ENCODE results near the gene TMC2. TPM values are rescaled to one million over a fixed set of nuclear protein-coding genes. Genes with fewer than 3 reads are reported as not detected.

Gene TMC2
- total RNA-seq, 1 donor from 2014 or later, result not detected

DNA sequence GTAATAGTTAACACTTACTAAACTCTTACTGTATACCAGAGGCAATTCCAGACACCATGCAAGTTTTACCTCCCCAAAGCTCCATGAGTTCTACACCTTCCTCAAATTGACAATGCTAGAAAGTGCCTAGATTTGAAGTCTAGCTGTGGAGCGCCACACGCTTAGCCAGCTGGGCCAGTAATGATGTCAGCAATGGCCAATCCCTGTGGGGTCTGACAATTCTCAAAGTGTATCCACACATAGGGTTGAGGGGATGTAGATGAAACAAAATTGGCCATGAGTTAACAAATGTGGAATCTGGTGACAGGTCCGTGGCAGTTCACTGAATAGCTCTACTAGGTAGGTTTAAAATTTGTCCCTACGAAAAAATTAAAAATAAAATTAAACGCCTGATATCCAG, 28.9 kb upstream of the TMC2 start:
- peaks cover 11% of the 10 kb centered on the region for H3K79me2 ChIP-seq (ENCODE audit: low read depth)
- no peak overlapping the region for H3K4me3 ChIP-seq
- no peaks in the 10 kb centered on the region for H3F3A ChIP-seq (ENCODE audit: low read depth)
- no peak for TF ChIP-seq EZH2 (IDR thresholded peaks at IDR 0.05)
- TF ChIP-seq, protein P1, sequence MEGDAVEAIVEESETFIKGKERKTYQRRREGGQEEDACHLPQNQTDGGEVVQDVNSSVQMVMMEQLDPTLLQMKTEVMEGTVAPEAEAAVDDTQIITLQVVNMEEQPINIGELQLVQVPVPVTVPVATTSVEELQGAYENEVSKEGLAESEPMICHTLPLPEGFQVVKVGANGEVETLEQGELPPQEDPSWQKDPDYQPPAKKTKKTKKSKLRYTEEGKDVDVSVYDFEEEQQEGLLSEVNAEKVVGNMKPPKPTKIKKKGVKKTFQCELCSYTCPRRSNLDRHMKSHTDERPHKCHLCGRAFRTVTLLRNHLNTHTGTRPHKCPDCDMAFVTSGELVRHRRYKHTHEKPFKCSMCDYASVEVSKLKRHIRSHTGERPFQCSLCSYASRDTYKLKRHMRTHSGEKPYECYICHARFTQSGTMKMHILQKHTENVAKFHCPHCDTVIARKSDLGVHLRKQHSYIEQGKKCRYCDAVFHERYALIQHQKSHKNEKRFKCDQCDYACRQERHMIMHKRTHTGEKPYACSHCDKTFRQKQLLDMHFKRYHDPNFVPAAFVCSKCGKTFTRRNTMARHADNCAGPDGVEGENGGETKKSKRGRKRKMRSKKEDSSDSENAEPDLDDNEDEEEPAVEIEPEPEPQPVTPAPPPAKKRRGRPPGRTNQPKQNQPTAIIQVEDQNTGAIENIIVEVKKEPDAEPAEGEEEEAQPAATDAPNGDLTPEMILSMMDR (IDR thresholded peaks at IDR 0.05), result no peak
- no peak for TF ChIP-seq EZH2phosphoT487 (IDR thresholded peaks at IDR 0.05)
- Mint-ChIP-seq H3K27me3 (ENCODE audit: insufficient read depth, low read depth) (no peaks in the 10 kb centered on the region), H3K27ac (no peak overlapping the region), H3K4me3 (peak overlapping the region; percentile 100), H3K4me1 (peaks cover 9% of the 10 kb centered on the region), H3K9me3 (peaks cover 4% of the 10 kb centered on the region), H3K36me3 (peaks cover 2% of the 10 kb centered on the region)
- no peak for DNase-seq (ENCODE audit: low spot score)
- H3K9me3 ChIP-seq (ENCODE audit: low read depth), result no peaks in the 10 kb centered on the region
- peak overlapping the region; percentile 92 for H3K4me2 ChIP-seq
- no peaks in the 10 kb centered on the region for H3K4me1 ChIP-seq
- H3K9ac ChIP-seq, result no peak overlapping the region
- H2AFZ ChIP-seq (replicated peaks), result no peak overlapping the region
- peaks cover 42% of the 10 kb centered on the region for H3K27me3 ChIP-seq
- H3K27ac ChIP-seq, result no peak overlapping the region
- H3K36me3 ChIP-seq, result no peaks in the 10 kb centered on the region
- no peaks in the 10 kb centered on the region for H4K20me1 ChIP-seq (ENCODE audit: low read depth)

DNA sequence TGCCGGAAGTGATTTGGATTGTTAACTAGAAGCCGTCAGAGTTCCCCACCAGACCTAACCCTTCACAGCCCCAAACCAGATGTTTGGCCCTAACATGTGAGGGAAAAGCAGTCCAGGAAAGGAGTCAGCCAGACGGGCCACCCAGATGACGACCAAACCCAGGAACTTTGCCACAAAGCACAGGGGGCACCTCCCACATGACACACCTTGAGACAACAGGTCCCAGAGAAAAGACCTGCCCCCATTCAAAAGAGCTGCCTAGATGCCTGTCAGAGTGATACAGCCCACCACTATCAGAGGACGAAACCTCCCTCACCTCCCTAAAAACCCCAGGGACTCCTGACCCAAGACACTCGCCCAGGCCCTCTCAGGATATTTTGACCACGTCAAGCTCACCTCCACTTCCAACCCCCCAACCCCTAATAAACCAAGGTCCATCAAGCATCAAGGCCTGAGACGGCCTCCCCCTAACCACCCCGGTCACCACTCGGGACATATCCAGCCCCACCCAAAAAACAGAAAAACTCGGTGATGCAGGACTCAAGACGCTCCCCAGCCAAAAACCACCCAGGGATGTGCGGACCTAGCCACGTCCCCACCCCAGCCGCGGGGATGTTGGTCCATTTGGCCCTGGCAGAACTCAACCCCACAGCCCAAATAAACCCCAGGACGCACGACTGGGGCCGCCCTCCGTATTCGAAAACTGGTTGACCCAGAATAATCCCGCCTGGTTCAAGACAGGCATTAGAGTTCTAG, 28.3 kb upstream of the TMC2 start:
- Histone ChIP-seq H3F3A (ENCODE audit: low read depth) (no peaks in the 10 kb centered on the region), H3K4me3 (peak overlapping the region; percentile 77), H3K27ac (no peak overlapping the region), H3K27me3 (peaks cover 48% of the 10 kb centered on the region), H2AFZ (replicated peaks) (peak overlapping the region; percentile 100), H3K79me2 (ENCODE audit: low read depth) (peaks cover 11% of the 10 kb centered on the region), H3K4me1 (no peaks in the 10 kb centered on the region), H3K36me3 (no peaks in the 10 kb centered on the region), H3K9me3 (ENCODE audit: low read depth) (no peaks in the 10 kb centered on the region), H3K9ac (peak overlapping the region; percentile 4), H3K4me2 (peak overlapping the region; percentile 92), H4K20me1 (ENCODE audit: low read depth) (no peaks in the 10 kb centered on the region)
- no peaks in the 10 kb centered on the region for H3K27me3 Mint-ChIP-seq (ENCODE audit: insufficient read depth, low read depth)
- peaks cover 2% of the 10 kb centered on the region for H3K36me3 Mint-ChIP-seq
- H3K4me3 Mint-ChIP-seq, result peak overlapping the region; percentile 100
- DNase-seq (ENCODE audit: low spot score), result no peak
- H3K4me1 Mint-ChIP-seq, result peaks cover 9% of the 10 kb centered on the region
- TF ChIP-seq EZH2 (IDR thresholded peaks at IDR 0.05), result no peak
- TF ChIP-seq, protein P1 (IDR thresholded peaks at IDR 0.05), result no peak
- no peak for TF ChIP-seq EZH2phosphoT487 (IDR thresholded peaks at IDR 0.05)
- H3K27ac Mint-ChIP-seq, result peak overlapping the region; percentile 72
- H3K9me3 Mint-ChIP-seq, result peaks cover 4% of the 10 kb centered on the region

DNA sequence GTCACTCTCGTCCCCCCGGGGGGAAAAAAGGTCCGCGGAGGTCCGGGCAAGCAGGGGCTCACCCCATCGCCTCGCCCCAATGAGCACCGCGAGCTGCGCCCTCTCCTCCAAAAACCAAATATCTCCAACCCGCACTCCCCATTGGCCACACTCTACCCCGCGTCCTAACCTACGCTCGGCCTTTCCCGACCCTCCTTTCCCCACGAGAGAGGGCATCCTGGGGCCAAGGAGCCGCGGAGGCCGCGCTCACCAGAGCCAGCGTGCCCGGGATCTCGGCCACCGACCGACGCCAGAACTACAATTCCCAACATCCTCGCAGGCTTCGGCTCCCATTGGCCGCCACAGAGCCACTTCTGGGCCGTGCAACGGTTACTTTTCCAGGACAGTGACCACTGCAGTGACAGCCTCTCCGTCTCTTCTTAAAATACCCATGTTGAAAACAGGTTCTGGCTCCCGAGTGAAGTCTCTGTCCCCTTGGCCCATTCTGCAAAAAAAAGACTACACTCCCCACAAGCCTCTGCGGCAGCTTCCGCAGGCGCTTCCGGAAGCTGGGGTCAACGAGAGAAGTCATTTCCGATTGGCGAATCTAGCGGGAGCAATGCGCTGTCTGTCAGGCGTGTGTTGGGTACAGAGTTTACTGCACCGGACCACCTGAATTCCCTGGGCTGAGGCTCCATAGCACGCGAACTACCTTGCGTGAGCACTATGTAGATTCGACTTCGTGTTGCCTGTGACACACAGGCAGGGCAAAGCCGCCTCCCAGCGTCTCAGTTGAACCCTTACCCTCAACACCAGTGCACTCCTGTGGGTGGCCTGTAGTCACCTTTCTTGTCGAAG, 27.5 kb upstream of the TMC2 start, which contains the start of gene ZNF343:
TSS of gene ZNF343 (minus strand) at position 285 of the 837 bp plus-strand sequence. CDS start 15,020 bp downstream, outside the sequence.
- Mint-ChIP-seq H3K9me3 (peaks cover 2% of the 10 kb centered on the region), H3K36me3 (peaks cover 2% of the 10 kb centered on the region), H3K27me3 (ENCODE audit: insufficient read depth, low read depth) (no peaks in the 10 kb centered on the region), H3K27ac (peak within 1 kb of the TSS; percentile 99), H3K4me1 (peaks cover 9% of the 10 kb centered on the region), H3K4me3 (peak within 1 kb of the TSS; percentile 100)
- Histone ChIP-seq H3K27ac (no peak within 1 kb of the TSS), H3K4me1 (no peaks in the 10 kb centered on the region), H3K4me3 (peak within 1 kb of the TSS; percentile 77), H3K79me2 (ENCODE audit: low read depth) (peaks cover 11% of the 10 kb centered on the region), H3K4me2 (peak within 1 kb of the TSS; percentile 92), H3K9me3 (ENCODE audit: low read depth) (no peaks in the 10 kb centered on the region), H4K20me1 (ENCODE audit: low read depth) (no peaks in the 10 kb centered on the region), H3F3A (ENCODE audit: low read depth) (no peaks in the 10 kb centered on the region), H3K9ac (peak within 1 kb of the TSS; percentile 4), H3K27me3 (peaks cover 56% of the 10 kb centered on the region), H2AFZ (replicated peaks) (peak within 1 kb of the TSS; percentile 100), H3K36me3 (no peaks in the 10 kb centered on the region)
- TF ChIP-seq EZH2phosphoT487 (IDR thresholded peaks at IDR 0.05), result no peak
- TF ChIP-seq, protein P1 (IDR thresholded peaks at IDR 0.05), result no peak
- TF ChIP-seq EZH2 (IDR thresholded peaks at IDR 0.05), result no peak
- peak; percentile 89 for DNase-seq (ENCODE audit: low spot score)

Measured in neural progenitor cell (in vitro differentiated cells).